ENCODE data around the gene TMEM26.

TMEM26 gene

GRCh38 chr10:61452655-61453641 lies at the start of gene TMEM26:
Gene TMEM26, minus strand, starts transcription at chr10:61453381. Its CDS starts 300 bp downstream, at chr10:61453081.
- no peak for DNase-seq (ENCODE audit: low read depth in 1 of 2, low spot score in 1 of 2)

DNA sequence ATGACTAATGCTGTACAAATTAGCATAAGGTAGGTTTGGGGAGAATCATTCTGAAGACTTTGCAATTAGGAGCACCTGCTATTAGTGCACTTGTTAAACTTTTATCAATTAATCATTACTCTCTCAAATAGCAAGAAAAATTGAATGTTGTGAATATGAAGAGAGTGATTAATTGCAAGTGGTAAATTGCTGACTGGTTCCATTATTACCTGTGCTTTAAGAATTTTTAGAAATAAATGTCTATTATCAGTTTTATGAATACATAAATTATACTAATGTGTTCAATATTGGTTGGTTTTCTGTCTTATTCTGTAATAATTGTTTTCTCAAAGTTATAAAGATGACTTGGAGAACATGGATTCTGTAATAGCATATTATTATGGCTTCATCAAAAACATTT lies 47.3 kb upstream of the TMEM26 start:
- no peak for DNase-seq (ENCODE audit: low read depth in 1 of 2, low spot score in 1 of 2)

DNA sequence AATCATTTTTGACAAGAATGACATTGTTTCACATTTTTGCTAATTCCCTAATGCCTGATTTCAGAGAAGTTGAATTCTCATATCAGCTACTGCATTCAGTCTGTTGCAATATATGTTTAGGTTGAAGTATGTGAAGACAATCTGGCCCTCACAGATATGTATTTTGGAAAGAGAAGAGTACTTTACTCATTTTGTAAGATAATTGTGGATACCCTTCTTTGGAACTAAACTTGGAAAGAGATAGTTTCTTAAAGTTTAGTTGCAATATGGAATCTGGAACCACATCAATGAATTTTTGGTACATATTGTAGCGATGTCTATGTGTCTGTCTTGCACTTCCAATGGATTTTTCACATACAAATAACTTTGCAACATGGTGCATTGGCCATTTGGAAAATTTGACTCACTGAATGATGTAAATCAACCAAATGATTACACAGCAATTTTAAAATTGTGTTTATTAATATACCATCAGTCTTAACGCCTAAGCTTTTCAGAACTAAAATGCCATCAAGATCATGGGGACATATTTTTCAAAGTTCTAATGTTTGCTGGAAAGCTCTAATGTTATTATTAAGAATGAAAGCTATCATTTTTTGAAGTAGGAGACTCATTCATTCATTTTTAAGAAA lies 39.3 kb upstream of the TMEM26 start:
- DNase-seq (ENCODE audit: low read depth in 1 of 2, low spot score in 1 of 2), result no peak

- no peak for DNase-seq (ENCODE audit: low read depth in 1 of 2, low spot score in 1 of 2)
Measured at GRCh38 chr10:61487506-61487905, 34.3 kb upstream of the TMEM26 start.

DNA sequence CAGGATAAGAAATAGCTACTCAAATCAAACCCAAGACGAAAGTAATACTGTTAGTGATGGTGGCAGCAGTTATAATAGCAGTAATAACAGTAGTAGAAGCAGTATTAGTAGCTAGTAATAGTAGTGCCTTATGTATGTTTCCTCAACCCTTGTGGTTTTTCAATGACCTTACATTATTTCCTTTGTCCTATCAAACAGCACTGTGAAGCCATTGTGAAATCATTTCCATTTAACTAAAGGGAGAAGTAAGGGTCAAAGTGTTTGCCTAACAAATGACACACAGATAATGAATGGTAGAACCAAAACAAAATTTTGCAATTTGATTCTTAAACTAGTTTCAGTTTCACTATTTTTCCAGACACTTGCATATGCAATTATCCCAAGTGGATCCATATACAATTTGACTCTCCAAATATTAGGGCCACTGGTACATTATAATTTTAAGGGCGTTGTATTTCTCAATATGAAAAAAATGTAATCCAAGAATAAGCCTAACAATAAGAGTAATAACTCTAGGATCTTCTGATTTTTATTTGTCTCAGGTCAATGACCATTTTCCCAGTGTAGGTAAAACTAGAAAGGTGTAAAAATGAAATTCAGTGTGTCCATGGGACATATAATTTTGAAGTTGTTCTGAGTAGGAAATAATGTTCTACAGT lies 33.7 kb upstream of the TMEM26 start:
- no peak for DNase-seq (ENCODE audit: low read depth in 1 of 2, low spot score in 1 of 2)

- no peak for DNase-seq (ENCODE audit: low read depth in 1 of 2, low spot score in 1 of 2)
Measured at GRCh38 chr10:61486251-61486650, 33.1 kb upstream of the TMEM26 start.

DNA sequence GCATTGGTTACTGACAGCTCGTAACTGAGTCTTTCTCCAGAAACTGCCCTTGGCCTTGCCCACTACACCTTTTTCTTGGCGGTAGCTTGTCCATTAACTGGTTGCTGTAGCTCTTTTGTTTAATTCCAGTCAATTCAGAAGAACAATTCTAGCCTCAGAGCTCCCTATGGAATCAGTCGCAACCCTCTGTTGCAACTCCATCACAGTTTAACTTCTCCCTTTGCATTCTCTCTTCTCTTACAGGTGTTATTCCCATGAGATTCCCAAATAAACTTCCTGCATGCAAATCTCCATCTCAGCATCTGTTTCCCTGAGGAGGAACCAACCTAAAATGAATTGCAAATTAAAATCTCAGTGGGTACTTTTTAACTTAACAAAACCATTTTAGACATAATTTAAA lies 28.4 kb upstream of the TMEM26 start:
- no peak for DNase-seq (ENCODE audit: low read depth in 1 of 2, low spot score in 1 of 2)

GRCh38 chr10:61480208-61480607 lies 27.0 kb upstream of the TMEM26 start:
- DNase-seq (ENCODE audit: low read depth in 1 of 2, low spot score in 1 of 2), result no peak

DNA sequence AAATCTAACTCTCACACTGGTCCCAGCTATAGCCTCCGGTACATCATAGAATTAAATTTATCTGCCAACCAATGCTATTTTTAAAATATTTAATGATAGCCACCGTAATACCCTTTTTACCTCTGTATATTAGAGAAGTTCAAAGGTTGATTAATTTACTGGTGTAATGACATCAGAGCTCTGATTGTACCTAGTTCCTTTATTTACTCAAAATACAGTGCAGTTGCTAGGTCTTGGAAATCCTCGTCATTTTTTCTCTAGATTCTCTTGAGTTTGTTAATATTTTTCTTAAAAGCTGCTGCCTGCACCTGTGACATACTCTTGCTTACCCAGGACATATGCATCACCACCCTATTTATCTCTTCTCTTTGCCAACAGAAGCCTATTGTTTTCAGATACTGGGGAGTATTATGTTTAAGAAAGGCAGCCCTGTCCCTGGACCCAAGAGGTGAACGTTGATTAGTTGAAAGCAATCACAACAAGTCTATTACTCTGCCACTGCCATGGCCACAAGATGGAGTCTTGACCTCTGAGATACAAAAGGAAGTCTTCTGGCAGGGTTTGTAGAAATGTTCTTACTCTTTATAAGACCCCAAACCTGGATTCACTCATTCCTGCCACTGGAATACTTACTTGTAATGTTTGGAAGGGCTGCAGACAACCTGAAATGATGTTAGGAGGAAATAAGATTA lies 25.6 kb upstream of the TMEM26 start:
- no peak for DNase-seq (ENCODE audit: low read depth in 1 of 2, low spot score in 1 of 2)

DNA sequence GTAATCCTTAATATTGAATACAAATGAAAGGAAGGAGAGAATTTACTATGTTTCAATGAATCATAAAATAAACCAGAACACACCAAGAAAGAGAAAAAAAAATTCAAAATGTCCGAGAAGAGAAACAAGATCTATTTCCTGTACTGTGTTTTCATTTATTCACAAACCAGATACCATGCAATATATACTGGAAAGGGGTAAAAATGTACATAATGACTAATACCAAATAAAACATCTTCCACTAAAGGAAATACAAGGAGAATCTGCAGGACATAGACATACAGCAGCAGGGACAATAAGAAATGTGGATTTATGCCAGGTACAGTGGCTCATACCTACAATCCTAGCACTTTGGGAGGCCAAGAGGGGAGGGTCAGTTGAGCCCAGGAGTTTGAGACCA lies 24.3 kb upstream of the TMEM26 start:
- DNase-seq (ENCODE audit: low read depth in 1 of 2, low spot score in 1 of 2), result no peak

DNA sequence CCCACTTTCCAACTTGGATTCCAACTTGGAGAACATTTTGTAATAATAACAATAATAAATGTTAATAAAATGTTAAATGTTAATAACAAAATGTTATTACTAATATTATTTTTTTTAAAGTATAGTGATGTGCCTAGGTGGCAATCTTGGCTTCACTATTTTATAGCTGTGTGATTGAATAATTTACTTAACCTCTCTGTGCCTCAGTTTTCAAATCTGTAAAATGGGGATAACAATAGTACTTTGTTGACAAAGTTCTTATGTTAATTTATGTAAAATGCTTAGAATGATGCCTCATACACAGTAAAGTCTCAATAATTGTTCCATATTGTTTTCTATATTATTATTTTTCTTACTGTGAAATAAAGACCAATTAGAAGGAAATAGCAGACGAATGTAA lies 23.3 kb upstream of the TMEM26 start:
- no peak for DNase-seq (ENCODE audit: low read depth in 1 of 2, low spot score in 1 of 2)

DNA sequence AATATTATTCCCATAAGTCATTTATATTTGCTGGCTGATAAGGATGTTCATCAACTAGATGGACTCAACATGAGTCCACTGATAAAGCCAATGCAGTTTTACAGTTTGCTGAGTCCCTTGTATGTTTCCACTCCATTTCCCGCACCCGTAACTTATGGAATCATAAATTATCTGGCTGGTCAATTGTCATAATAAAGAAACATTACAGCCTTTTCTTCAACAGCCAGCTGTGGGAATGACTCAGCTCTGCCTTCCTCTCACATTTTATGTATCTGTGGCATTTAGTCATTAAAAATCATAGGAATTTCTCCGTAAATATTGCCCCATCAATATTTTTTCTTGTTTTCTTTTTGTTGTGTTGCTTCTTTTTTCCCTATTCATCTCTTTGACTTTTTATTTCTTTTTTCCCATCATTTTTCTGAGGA lies 22.3 kb upstream of the TMEM26 start:
- no peak for DNase-seq (ENCODE audit: low read depth in 1 of 2, low spot score in 1 of 2)

DNA sequence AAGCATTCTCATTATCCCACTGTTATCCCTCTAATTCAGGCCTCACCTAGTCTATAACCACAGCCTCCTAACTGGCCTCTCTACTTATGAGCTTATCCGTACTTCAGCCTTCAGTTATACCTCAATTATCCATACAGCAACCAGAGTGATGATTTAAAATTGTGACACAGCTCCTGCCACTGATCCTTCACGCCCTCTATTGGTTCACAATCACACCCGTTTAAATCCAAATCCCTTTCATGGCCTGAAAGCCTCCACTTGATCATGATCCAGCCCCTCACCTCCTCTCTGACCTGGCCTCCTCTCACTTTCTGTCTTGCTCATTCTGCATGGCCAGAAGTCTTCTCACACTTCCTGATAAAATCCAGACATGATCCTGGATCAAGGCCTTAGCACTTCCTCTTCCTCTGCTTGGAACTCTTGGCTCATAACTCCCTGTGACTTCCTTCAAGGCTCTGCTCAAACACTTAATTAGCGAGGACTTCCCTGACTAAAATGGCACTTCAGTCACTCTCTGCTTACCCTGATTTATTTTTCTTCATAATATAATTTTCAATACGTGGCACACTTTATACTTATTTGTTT lies 19.0 kb upstream of the TMEM26 start:
- DNase-seq (ENCODE audit: low read depth in 1 of 2, low spot score in 1 of 2), result no peak

DNA sequence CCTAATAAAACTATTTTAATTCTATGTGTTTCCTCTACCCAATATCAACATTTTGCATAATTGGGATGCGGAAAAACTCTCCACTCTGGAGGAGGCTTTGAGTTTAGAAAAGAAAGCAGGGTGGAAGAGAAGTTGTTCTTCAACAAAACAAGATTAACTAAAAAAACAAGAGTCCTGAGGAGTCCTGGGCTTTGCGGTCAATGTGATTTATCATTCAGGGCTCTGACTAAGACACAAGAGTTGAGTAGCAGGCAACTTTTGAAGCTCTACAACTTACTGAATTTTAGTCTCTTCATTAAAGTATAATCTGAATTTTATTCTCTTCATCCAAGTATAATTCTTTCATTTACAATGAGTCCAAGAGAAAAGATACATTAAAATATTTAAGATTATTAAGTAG lies 18.3 kb upstream of the TMEM26 start:
- no peak for DNase-seq (ENCODE audit: low read depth in 1 of 2, low spot score in 1 of 2)

DNA sequence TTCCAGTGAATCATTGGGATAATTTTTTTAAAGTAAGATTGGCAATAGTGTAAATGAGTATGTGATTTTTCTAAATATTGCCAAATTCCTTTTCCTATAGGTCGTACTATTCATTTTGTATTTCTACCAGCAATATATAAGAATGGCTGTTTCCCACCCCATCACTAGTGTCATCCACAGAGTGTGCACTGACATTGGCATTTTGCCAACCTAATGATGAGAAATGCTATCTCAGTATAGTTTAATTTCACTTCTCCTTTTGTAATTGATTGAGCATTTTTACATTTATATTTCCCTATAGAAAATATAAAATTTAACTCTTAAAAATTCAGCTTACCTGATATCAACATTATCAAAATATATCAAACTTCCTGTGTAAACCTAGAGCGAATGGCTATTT lies 17.6 kb upstream of the TMEM26 start:
- no peak for DNase-seq (ENCODE audit: low read depth in 1 of 2, low spot score in 1 of 2)

GRCh38 chr10:61465901-61466632 lies 12.9 kb upstream of the TMEM26 start:
- no peak for DNase-seq (ENCODE audit: low read depth in 1 of 2, low spot score in 1 of 2)

GRCh38 chr10:61465171-61465496 lies 12.0 kb upstream of the TMEM26 start:
- no peak for DNase-seq (ENCODE audit: low read depth in 1 of 2, low spot score in 1 of 2)

DNA sequence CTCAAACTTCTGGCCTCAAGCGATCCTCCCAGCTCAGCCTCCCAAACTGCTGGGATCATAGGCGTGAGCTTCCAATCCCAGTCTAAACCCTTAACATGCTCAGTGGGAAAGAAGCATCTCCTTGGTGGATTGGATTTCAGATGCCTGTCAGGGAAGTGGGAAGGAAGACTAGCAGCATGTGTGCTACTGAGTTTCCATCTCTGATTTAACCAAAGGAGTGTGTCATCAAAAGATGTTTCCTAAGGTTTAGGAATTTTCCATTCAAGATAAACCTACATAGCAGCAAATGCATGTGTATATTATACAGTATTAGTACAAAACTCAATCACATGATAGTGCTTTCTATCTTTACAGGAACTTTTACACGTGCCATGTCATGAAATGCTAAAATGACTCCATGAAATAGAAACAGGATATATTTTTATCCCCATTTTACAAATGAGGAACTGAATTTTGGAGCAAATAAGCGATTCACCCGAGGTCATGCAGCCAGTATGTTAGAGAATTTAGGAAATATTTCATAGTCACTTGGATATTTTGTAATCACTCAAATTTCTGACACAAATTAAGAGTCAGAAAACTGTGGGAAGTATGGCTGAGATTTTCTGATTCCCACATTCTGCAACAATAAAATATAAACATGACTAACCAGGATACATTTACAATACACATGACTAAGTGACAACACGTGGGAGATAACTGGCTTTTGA lies 11.4 kb upstream of the TMEM26 start:
- no peak for DNase-seq (ENCODE audit: low read depth in 1 of 2, low spot score in 1 of 2)

DNA sequence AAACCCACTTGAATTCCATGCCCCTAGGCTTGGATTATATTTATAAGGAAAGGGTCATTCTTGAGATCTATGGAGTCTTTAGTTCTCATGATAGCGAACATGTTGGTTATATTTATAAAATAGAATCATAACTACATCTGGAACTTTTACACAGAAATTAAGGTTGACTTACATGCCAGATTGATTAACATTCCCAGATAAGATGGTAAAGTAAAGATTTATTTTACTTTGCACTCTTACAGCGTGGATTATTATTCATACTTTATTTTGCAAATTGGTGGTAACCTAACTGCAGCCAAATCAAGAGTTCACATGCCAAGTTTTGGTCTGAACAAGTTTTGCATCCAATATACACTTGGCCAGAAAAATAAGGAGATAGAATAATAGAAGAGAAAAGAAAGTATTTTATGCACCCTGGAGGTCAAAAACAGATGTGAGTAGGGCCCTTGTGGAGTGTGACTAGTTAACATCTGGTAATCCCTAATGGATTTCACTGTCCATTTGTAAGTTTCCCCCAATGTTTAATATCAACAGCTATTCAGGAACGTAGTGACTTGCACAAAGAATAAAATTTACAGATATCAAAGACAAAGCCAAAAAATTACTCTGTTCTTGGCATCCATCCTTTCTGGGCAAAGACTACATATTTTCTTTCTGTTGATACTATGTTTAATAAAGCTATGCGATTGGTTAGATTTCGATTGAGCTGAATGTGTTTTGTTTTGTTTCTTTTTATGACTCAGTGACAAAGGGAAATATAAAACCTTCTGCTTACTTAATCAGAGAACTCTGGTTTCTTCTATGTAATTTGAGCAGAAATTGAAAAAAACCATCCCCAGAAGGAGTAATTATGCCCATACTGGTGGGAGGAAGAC lies 10.1 kb upstream of the TMEM26 start:
- DNase-seq (ENCODE audit: low read depth in 1 of 2, low spot score in 1 of 2), result no peak
